GM12801 (cell line): ENCODE data around the gene PACSIN2.

Experiments used
- CTCF ChIP-seq: IDR thresholded peaks from one replicate; pipeline ENCODE4 v1.5.1; 2011; ENCODE audit warnings: control low read depth; ENCODE audit not compliant: insufficient read length; ENCODE audit errors: extremely low read depth

PACSIN2 gene

GRCh38 chr22:42889304-42889703, 125.6 kb downstream of the PACSIN2 start:
- no peak for TF ChIP-seq CTCF

DNA sequence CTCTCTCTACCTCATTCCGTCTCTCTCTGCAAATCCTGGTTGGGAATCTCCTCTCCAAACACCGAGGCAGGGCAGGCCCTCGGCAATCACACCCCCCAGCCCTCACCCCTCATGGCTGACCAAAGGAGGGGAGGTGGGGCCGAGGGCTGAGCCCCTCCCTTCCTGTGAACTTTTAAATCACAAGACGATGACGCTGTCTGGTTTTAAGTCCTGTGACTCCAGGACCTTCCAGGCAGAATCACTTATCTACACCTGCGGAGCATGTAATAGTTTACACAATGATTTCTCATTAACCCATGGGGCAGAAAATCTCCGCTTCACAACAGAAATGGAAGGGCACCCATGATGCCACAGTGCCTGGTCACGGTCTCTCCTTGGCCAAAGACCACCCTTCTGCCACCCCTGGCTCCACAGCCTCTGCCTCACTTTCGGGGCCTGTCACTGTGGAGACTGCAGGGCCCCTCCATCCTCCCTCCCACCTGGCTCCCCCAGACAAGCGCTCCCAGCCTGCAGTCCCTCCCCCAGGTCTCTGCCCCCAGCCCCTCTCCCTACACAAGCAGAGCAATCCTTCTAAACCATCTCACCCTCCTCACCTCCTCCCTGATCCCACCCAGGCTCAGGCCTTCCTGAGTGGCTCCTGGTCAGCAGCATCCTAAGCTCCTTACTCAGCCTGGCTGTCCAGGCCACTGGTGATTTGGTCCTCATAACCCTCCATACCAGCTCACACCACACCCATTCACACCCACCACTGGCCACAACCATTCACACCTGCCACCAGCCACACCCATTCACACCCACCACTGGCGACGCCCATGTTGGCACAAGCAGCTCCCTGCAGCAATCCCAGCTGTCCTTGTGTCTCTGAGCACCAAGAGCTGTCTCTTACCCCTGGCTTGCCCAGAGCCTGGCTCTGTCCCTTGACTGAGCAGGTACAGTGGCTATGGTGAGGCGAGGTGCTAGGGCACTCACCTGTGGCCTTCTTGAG, 127.1 kb downstream of the PACSIN2 start:
- TF ChIP-seq CTCF, result no peak

GRCh38 chr22:42887120-42887519, 127.8 kb downstream of the PACSIN2 start:
- TF ChIP-seq CTCF, result no peak

- TF ChIP-seq CTCF, result no peak
Observed at GRCh38 chr22:42885446-42885845, 129.5 kb downstream of the PACSIN2 start.

DNA sequence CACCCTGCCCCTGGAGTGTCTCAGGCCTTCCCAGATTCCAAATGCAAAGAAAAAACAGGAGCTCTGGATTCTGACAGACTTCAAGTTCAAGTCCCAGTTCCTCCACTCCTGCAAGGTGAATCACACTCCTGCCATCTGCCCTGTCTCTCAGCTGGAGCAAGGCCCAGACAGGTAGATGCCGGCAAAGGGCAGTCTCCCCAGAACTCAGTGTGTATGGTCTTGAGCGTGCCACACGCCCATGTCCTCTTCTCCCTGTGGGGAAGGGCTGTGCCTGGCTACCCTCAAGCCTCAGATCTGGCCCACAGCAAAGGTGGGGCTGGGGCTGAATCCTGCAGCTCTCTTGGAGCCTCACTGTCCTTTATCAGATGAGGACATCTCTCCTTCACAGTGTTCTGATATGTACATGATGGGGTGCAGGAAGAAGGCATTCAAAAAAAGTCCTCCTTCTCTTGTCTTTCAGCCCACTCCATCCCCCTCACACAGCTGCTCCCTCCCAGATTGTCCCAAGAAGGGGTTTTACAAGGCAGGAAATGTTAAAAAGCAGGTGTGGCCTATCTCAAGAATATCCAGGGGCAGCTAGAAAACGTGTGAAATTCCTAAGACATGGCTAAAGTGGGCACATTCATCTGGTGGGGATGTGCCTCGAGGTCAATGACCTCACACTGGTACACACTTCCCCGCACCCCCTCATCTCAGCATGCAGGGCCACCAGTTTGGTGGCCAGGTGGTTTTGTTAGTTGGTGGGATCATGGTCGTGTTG, 130.2 kb downstream of the PACSIN2 start:
- no peak for TF ChIP-seq CTCF

- no peak for TF ChIP-seq CTCF
Observed at GRCh38 chr22:42883970-42884369, 131.0 kb downstream of the PACSIN2 start.

DNA sequence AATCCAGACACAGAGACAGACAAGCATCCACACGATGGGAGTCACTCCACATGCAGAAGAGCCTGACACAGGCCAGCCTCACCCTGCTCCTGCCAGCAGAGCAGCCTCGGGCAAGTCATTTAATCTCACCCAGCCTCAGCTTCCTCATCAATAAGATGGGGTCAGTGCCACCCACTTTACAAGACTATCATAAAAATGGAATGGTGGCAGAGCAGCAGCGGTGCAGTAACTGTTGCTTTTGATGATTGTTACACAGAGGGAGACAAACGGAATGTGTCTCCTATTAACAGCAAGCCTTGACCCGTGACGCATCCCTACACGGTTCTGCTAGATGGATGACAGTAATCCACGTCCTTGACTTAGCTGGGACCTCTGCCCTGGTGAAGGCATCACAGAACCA, 131.8 kb downstream of the PACSIN2 start:
- no peak for TF ChIP-seq CTCF
